HG03342 (cell line): ENCODE data around the gene TXNRD1.

ENCODE experiments used
- ATAC-seq: cut with Tn5 transposase; IDR thresholded peaks from one replicate; pipeline ENCODE4 v1.9.1; 2021; ENCODE audit warnings: mild to moderate bottlenecking, moderate library complexity; ENCODE audit not compliant: unreplicated experiment

The TXNRD1 gene

GRCh38 chr12:104360157-104360556, 144.6 kb downstream of the TXNRD1 start:
- no peak for ATAC-seq

GRCh38 chr12:104360983-104361707, 145.6 kb downstream of the TXNRD1 start:
- no peak for ATAC-seq

GRCh38 chr12:104365921-104366410, 150.4 kb downstream of the TXNRD1 start:
- ATAC-seq, result no peak

- ATAC-seq, result no peak
Measured at GRCh38 chr12:104369708-104370107, 154.1 kb downstream of the TXNRD1 start.

GRCh38 chr12:104371043-104371870, 155.7 kb downstream of the TXNRD1 start:
- ATAC-seq, result no peak

- no peak for ATAC-seq
Measured at GRCh38 chr12:104372061-104372720, 156.6 kb downstream of the TXNRD1 start.

GRCh38 chr12:104372721-104373335, 157.2 kb downstream of the TXNRD1 start:
- ATAC-seq, result no peak

GRCh38 chr12:104374071-104374470, 158.5 kb downstream of the TXNRD1 start:
- no peak for ATAC-seq

GRCh38 chr12:104374806-104375205, 159.2 kb downstream of the TXNRD1 start:
- no peak for ATAC-seq

- ATAC-seq, result no peak
Measured at GRCh38 chr12:104375775-104376174, 160.2 kb downstream of the TXNRD1 start.

GRCh38 chr12:104376650-104377513, 161.3 kb downstream of the TXNRD1 start:
- ATAC-seq, result no peak

GRCh38 chr12:104377514-104377812, 161.9 kb downstream of the TXNRD1 start:
- no peak for ATAC-seq

- ATAC-seq, result no peak
Measured at GRCh38 chr12:104378427-104378826, 162.8 kb downstream of the TXNRD1 start.

GRCh38 chr12:104381341-104381730, 165.8 kb downstream of the TXNRD1 start:
- no peak for ATAC-seq

- ATAC-seq, result peak; percentile 71
Measured at GRCh38 chr12:104381731-104382480, 166.3 kb downstream of the TXNRD1 start.

GRCh38 chr12:104384141-104384880, 168.7 kb downstream of the TXNRD1 start:
- no peak for ATAC-seq

- no peak for ATAC-seq
Measured at GRCh38 chr12:104385510-104385909, 169.9 kb downstream of the TXNRD1 start.

- no peak for ATAC-seq
Measured at GRCh38 chr12:104386461-104386860, 170.9 kb downstream of the TXNRD1 start.

- ATAC-seq, result no peak
Measured at GRCh38 chr12:104387190-104387589, 171.6 kb downstream of the TXNRD1 start.
